Stomach smooth muscle (tissue), 2 donors: ENCODE results near the gene NFAM1.

ENCODE experiments used
- H3K27ac ChIP-seq: one replicate; pipeline ENCODE4 v1.7.0; 2013; ENCODE audit warnings: mild to moderate bottlenecking, low read length, inconsistent platforms
- H3K27me3 ChIP-seq, 2 donors: one replicate each; pipeline ENCODE4 v1.7.0; 2013; ENCODE audit warnings: low read length in 2 of 2; ENCODE audit not compliant: insufficient read depth in 2 of 2, control insufficient read depth in 1 of 2
- H3K36me3 ChIP-seq, 2 donors: one replicate each; pipeline ENCODE4 v1.7.0; 2013; ENCODE audit warnings: low read length in 2 of 2; ENCODE audit not compliant: control insufficient read depth in 2 of 2, insufficient read depth in 2 of 2
- H3K4me1 ChIP-seq: one replicate; pipeline ENCODE4 v1.7.0; 2013; ENCODE audit warnings: low read length; ENCODE audit not compliant: control insufficient read depth, insufficient read depth
- H3K4me3 ChIP-seq, 2 donors: one replicate each; pipeline ENCODE4 v1.7.0; 2013; ENCODE audit warnings: low read length in 2 of 2
- H3K9ac ChIP-seq, 2 donors: one replicate each; pipeline ENCODE4 v1.7.0; 2013; ENCODE audit warnings: low read length in 2 of 2, mild to moderate bottlenecking in 1 of 2
- H3K9me3 ChIP-seq, 2 donors: one replicate each; pipeline ENCODE4 v1.7.0; 2013; ENCODE audit warnings: low read length in 2 of 2; ENCODE audit not compliant: control insufficient read depth in 2 of 2
- donor health status: healthy.
- donor health status: Pancreatic carcinoma.

NFAM1 gene

DNA sequence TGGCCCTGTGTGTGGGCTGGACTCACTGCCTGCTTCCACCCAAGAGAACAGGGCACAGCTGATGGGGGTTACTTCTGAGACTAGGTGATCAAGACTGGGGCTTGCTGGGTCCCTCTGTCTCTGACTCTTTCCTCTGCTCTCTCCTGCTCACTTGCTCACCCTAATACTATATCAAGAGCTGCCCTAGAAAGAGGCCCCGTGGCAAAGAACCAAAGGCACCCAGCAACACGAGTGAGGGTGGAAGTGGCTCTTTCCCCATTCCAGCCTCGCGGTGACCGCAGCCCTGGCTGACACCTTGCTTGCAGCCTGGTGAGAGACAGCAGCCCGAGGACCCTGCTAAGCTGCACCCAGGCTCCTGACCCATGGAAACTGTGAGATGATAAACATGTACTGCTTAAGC, 20.7 kb upstream of the NFAM1 start:
- Histone ChIP-seq H3K9me3 (no peaks in the 10 kb centered on the region), H3K9ac (no peak overlapping the region), H3K27me3 (peaks cover 2% of the 10 kb centered on the region in 2 donors), H3K4me1 (no peaks in the 10 kb centered on the region), H3K27ac (no peak overlapping the region), H3K36me3 (no peaks in the 10 kb centered on the region), H3K4me3 (no peak overlapping the region)

DNA sequence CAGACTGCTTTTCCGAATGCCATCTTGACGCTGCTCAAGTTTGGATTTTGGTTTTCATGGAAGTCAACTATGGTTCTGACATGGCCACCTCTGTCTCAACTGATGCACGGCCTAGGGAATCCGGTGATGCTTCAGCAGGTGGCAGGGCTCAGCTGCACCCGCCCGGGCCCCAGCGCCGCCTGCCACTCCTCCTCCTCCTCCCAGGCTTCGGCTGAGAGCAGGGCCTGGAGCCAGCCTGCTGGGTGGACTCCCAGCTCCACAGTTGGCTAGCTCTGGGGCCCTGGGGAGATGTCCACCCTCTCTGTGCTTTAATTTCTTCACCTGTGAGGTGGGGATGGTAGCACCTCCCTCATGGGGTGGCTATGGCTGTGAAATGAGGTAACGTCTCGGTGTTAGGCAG, 20.3 kb upstream of the NFAM1 start:
- H3K9ac ChIP-seq: no peak overlapping the region
- H3K4me3 ChIP-seq: no peak overlapping the region
- no peaks in the 10 kb centered on the region for H3K9me3 ChIP-seq
- H3K4me1 ChIP-seq: no peaks in the 10 kb centered on the region
- H3K27ac ChIP-seq: no peak overlapping the region
- H3K36me3 ChIP-seq: no peaks in the 10 kb centered on the region
- H3K27me3 ChIP-seq: peaks cover 2% of the 10 kb centered on the region in 2 donors

DNA sequence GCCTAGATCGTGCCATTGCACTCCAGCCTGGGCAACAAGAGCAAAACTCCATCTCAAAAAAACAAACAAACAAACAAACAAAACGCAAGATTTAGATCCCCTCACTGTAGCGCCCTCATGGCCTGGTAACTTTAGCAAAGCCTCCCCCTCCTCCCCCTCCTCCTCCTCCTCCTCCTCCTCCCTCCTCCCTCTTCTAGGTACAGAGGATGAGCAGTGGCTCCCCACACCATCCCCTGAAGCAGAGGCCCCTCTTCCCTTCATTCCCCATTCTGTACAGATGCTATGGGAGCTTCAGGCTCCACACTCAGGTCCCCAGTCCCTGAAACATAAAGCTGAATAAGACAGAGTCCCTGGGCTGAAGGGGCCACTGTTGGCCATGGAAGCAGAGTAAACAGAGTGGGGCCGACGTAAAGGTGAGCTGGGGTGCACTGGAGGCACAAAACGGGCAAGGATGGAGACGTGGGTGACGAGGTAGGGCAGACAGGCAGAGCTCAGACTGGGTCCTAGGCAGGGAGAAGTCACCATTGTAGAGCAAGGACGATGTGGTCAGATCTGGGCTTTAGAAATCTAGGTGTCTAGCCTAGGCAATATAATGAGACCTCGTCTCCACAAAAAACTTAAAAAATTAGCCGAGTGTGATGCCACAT, 19.4 kb upstream of the NFAM1 start:
- Histone ChIP-seq H3K27me3 (peaks cover 2% of the 10 kb centered on the region in 2 donors), H3K9ac (no peak overlapping the region), H3K36me3 (no peaks in the 10 kb centered on the region), H3K4me1 (no peaks in the 10 kb centered on the region), H3K9me3 (peaks cover 0 to 2% of the 10 kb centered on the region in 2 donors), H3K27ac (no peak overlapping the region), H3K4me3 (no peak overlapping the region)

DNA sequence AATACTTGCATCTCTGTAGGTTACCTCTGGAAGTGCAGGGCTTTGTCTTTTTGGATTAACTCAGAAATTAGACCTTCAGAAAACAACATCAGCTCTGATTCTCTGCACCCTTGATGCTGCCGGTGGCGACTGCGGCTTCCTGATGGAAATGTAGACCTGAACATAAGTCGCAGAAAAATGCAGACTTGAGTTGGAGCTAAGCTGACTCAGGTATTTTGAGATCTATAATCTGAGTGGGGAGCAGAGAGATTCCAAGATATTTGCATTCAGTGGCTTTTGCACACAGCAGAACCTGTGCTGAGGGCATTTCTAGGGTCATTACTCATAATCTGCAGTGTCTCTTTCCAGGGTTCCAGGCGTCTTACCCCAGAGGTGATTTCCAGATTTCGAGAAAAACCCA, 18.7 kb upstream of the NFAM1 start:
- Histone ChIP-seq H3K27me3 (peaks cover 2% of the 10 kb centered on the region in 2 donors), H3K9me3 (peaks cover 0 to 2% of the 10 kb centered on the region in 2 donors), H3K36me3 (no peaks in the 10 kb centered on the region), H3K27ac (no peak overlapping the region), H3K4me1 (no peaks in the 10 kb centered on the region), H3K4me3 (no peak overlapping the region), H3K9ac (no peak overlapping the region)

DNA sequence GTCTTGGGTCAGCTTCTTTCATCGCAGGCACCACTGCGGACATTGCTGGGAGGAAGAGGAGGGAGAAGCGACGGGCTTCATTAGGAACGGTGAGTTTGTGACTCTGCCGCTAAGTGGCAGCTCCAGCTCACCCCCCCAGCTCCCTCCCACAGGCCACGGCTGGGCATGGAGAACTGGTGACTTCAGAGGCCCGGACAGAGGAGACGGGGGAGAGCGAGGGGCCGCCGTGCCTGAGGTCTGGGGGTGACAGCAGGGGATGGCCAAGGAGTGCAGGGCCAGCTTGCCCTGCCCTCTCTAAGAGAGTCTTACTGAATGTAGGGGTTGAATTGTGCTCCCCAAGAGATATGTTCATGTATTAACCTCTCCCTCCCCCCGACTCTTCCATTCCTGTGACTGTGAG, 13.9 kb upstream of the NFAM1 start:
- Histone ChIP-seq H3K4me1 (peaks cover 16% of the 10 kb centered on the region), H3K36me3 (no peaks in the 10 kb centered on the region), H3K4me3 (no peak overlapping the region), H3K9ac (no peak overlapping the region), H3K27ac (no peak overlapping the region), H3K9me3 (peaks cover 0 to 2% of the 10 kb centered on the region in 2 donors), H3K27me3 (no peaks in the 10 kb centered on the region)

DNA sequence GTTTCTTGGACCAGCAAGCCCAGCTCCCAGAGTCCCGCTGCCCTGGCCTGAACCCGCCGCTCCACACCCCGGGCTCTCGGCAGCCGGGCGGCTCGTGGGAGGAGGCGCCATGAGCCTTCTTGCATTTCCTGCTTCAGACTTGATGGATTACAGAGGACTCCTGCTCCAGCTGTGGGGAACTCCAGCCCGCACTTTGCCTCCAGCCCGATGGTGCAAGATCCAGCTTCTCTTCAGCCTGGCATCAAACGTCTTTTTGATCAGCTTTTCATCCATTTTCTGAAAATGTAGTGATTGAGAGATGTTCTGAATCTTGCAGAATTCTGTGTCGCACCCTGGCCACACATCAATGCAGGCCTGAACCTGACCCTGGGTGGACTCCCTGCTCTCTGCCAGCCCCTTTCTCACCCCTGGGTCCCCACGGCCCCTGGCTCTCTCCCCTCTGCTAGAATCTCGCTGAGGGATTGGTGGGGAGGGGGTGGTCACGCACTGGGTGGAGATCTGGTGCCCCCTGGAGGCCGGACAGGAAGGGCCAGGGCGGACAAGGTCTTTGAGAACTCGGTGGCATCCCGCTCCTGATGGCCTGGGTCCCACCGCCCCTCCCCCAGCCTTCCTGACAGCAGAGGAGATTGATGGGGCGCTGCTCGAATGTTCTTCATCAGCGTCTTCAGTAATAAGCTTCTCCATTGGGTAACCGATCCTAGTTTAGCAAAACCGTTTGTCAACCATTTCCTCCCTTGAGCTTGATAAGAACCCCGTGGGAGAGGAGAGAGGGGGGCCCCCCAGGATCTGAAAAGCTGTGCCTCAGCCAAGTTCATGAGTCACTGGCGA, 12.1 kb upstream of the NFAM1 start:
- peaks cover 0 to 2% of the 10 kb centered on the region in 2 donors for H3K9me3 ChIP-seq
- H3K4me3 ChIP-seq: peak overlapping the region; percentile 78 to 81
- H3K36me3 ChIP-seq: no peaks in the 10 kb centered on the region
- H3K4me1 ChIP-seq: peaks cover 21% of the 10 kb centered on the region
- H3K27ac ChIP-seq: peak overlapping the region; percentile 70
- no peaks in the 10 kb centered on the region for H3K27me3 ChIP-seq
- H3K9ac ChIP-seq: peak overlapping the region; percentile 60 to 65

DNA sequence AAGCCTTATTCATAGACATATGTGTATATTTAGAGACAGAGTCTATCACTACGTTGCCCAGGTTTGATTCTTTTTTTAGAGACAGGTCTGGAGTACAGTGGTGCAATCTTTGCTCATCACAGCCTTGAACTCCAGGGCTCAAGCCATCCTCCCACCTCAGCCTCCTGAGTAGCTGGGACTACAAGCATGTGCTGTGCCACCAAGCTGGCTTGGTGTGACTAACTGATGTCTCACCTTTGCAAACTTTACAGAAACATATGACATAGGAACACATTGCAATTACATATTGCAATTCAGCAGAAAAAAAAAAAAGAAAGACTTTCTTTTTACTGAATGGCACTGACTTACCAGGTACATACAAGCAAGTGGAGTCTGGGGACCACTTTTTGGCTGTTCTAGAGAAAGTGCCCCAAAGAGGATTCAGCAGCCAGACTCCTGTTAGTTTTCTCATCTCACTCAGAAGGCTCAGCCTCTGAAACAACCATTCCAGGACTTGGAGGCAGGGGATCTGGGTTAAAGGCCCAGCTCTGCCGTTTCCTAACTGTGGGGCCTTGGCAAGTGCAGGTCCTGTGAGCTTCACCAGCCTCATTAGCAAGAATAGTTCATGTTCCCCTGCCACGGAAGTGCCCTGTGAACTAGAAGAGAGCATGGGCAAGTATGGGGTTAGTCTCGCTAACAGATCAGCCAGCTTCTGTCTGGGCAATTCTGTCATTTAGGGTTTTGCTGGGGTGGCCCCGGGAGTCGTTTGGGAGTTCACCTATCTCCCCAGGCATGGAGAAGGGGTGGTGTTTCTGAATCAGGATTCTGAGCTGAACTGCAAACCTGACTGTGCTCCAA, 11.3 kb upstream of the NFAM1 start:
- H3K4me1 ChIP-seq: peaks cover 24% of the 10 kb centered on the region
- no peaks in the 10 kb centered on the region for H3K27me3 ChIP-seq
- H3K9me3 ChIP-seq: peaks cover 0 to 2% of the 10 kb centered on the region in 2 donors
- H3K36me3 ChIP-seq: no peaks in the 10 kb centered on the region
- H3K27ac ChIP-seq: peak overlapping the region; percentile 70
- H3K9ac ChIP-seq: peak overlapping the region; percentile 3 to 58
- H3K4me3 ChIP-seq: peak overlapping the region in 1 of 2 donors; percentile 78

DNA sequence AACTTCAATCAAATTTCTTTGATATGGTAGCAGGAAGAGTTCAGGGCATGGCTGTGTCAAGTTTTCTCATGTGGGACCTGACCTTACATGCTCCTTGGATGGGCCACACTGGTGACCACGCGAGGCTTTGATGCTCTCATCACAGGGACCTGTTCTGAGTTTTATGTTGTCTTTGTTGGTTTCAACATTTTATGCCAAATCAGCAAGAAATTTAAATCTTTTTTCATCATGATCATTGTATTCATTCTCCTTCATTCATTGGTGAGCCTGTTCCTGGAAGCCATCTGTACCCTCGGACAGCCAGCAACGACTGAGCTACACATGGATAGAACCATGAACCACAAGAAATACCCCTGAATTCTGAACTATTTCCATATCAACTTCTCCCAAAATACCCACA, 10.5 kb upstream of the NFAM1 start:
- Histone ChIP-seq H3K27ac (no peak overlapping the region), H3K9me3 (peaks cover 0 to 2% of the 10 kb centered on the region in 2 donors), H3K36me3 (no peaks in the 10 kb centered on the region), H3K27me3 (no peaks in the 10 kb centered on the region), H3K4me3 (no peak overlapping the region), H3K9ac (no peak overlapping the region), H3K4me1 (peaks cover 28% of the 10 kb centered on the region)

DNA sequence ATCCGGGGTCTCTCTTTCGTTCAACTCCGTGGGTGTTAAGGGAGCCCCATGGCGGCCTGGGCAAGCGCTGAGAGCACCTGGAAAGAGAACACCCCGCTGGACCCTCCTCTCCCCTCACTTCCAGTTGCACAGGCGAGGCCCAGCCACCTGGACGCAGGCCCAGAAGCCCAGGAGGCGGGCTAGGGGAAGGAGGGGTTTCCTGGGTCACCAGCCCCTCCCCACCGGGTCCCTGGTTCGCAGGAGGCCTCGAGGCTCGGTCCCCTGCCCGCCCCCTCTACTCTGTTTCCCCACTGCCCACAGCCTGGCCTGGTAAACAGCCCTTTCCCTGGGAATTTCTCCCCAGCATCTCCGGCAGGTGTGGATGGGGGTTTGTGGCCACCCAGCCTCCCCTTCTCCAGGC, 8.5 kb upstream of the NFAM1 start:
- Histone ChIP-seq H3K27me3 (no peaks in the 10 kb centered on the region), H3K36me3 (no peaks in the 10 kb centered on the region), H3K4me3 (no peak overlapping the region), H3K9me3 (no peaks in the 10 kb centered on the region), H3K4me1 (peaks cover 35% of the 10 kb centered on the region), H3K9ac (no peak overlapping the region), H3K27ac (no peak overlapping the region)

DNA sequence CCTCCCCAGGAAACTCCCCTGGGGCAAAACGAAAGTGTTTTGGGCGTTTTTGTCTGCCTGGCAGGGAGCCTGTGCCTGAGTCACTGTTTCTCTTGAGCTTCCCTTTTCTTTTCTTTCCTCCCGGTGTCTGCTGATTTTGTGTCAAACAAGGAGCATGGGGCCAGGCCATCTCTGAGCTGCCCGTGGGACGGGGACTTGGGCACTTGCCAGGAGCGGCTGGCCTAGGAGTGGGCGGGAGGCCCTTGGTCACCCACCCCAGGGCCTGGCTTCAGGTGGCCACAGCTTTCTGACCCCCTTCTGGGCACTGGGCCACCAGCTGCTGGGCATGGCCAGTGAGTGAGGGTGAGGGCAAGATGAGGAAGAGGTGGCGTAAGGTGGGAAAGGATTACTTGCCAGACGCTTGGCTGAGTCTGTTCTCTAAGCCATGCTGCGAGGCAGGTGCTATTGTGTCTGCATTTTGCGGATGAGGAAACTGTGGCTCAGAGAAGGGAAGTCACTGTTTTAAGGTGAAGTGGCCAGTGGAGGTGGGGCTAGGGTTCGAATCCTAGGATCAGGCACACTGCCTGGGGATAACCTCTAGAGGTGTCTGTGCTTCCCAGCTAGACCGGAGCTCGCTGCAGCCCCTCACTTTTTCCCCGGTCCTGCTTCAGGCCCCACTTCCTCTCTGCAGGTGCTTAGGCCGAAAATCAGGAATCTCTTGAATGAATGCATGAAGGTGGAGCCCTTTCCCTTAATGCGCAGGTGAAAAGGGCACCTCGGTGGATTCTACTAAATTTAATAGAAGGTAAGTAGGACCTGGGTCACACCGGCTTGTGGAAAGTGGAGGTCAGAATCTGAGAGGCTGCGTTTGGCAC, 7.8 kb upstream of the NFAM1 start:
- Histone ChIP-seq H3K4me3 (peak overlapping the region in 1 of 2 donors; percentile 35), H3K9ac (no peak overlapping the region), H3K27me3 (no peaks in the 10 kb centered on the region), H3K36me3 (no peaks in the 10 kb centered on the region), H3K27ac (no peak overlapping the region), H3K4me1 (peaks cover 35% of the 10 kb centered on the region), H3K9me3 (no peaks in the 10 kb centered on the region)
